ENCODE measurements around the gene EHMT1. TPM values are rescaled to one million over a fixed set of nuclear protein-coding genes. Genes with fewer than 3 reads are reported as not detected.
"Not testable (repeated sequence)": the region's sequence is repeated elsewhere in the genome, so short reads cannot be mapped to it uniquely, and the experiment has no call there.

Gene EHMT1
- polyA plus RNA-seq, 2 donors, result 26.6 to 42.3 TPM

GRCh38 chr9:137809040-137809576 is 190.3 kb downstream of the EHMT1 start:
- WGBS, 2 donors, result 89 to 92% methylated on average over 23 of the region's 23 CpGs
- Histone ChIP-seq H3K36me3 (ENCODE audit: control insufficient read depth in 2 of 2, insufficient read depth in 2 of 2, low read length in 1 of 2) (peaks cover 7 to 32% of the 10 kb centered on the region in 2 donors), H3K4me3 (ENCODE audit: low read depth in 1 of 2, low read length in 2 of 2) (no peak overlapping the region), H3K27me3 (ENCODE audit: control insufficient read depth in 1 of 2, insufficient read depth in 2 of 2, low read length in 2 of 2) (no peaks in the 10 kb centered on the region), H3K9me3 (ENCODE audit: control insufficient read depth in 2 of 2, insufficient read depth in 1 of 2, low read depth in 1 of 2, low read length in 1 of 2) (no peaks in the 10 kb centered on the region), H3K27ac (ENCODE audit: low read depth in 2 of 2, low read length in 1 of 2) (no peak overlapping the region), H3K4me1 (ENCODE audit: control insufficient read depth in 2 of 2, insufficient read depth in 2 of 2, low read length in 1 of 2) (peaks cover 0 to 2% of the 10 kb centered on the region in 2 donors)

- H3K4me3 ChIP-seq (ENCODE audit: low read depth in 1 of 2, low read length in 2 of 2); H3K27ac ChIP-seq (ENCODE audit: low read depth in 2 of 2, low read length in 1 of 2); H3K27me3 ChIP-seq (ENCODE audit: control insufficient read depth in 1 of 2, insufficient read depth in 2 of 2, low read length in 2 of 2); H3K4me1 ChIP-seq (ENCODE audit: control insufficient read depth in 2 of 2, insufficient read depth in 2 of 2, low read length in 1 of 2); H3K9me3 ChIP-seq (ENCODE audit: control insufficient read depth in 2 of 2, insufficient read depth in 1 of 2, low read depth in 1 of 2, low read length in 1 of 2): not testable (repeated sequence)
- 96 to 97% methylated on average over 54 to 69 of the region's 69 CpGs for WGBS, 2 donors
- H3K36me3 ChIP-seq (ENCODE audit: control insufficient read depth in 2 of 2, insufficient read depth in 2 of 2, low read length in 1 of 2), result peaks cover 10 to 38% of the 10 kb centered on the region in 2 donors
Measured at GRCh38 chr9:137809726-137810450, 191.1 kb downstream of the EHMT1 start.

DNA sequence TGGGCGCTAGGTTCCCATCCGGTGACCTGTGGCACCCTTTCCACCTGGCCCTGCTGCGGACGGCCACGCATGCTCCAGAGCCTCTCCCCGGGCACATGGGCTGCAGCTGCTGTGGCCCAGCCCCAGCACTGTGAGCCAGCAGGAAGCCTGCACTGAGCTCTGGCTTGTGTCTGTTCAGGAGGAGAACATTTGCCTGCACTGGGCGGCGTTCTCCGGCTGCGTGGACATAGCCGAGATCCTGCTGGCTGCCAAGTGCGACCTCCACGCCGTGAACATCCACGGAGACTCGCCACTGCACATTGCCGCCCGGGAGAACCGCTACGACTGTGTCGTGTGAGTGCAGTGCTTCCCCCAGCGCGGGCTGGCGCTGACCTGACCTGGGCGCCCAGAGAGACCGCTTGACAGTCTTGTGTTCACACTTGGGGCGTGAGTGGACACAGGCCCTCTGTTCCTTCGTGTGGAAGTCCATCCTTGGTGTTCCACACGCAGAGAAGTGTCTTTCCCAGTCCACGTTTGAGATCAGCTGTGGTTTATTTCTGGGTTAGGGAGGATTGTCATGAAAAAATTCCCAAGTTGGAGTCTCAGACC is 192.6 kb downstream of the EHMT1 start:
- no peak overlapping the region for H3K4me3 ChIP-seq (ENCODE audit: low read depth in 1 of 2, low read length in 2 of 2)
- H3K27me3 ChIP-seq (ENCODE audit: control insufficient read depth in 1 of 2, insufficient read depth in 2 of 2, low read length in 2 of 2), result no peaks in the 10 kb centered on the region
- H3K36me3 ChIP-seq (ENCODE audit: control insufficient read depth in 2 of 2, insufficient read depth in 2 of 2, low read length in 1 of 2), result peaks cover 12 to 48% of the 10 kb centered on the region in 2 donors
- peaks cover 0 to 5% of the 10 kb centered on the region in 2 donors for H3K4me1 ChIP-seq (ENCODE audit: control insufficient read depth in 2 of 2, insufficient read depth in 2 of 2, low read length in 1 of 2)
- no peaks in the 10 kb centered on the region for H3K9me3 ChIP-seq (ENCODE audit: control insufficient read depth in 2 of 2, insufficient read depth in 1 of 2, low read depth in 1 of 2, low read length in 1 of 2)
- no peak overlapping the region for H3K27ac ChIP-seq (ENCODE audit: low read depth in 2 of 2, low read length in 1 of 2)
- 90 to 91% methylated on average over 30 of the region's 30 CpGs for WGBS, 2 donors

DNA sequence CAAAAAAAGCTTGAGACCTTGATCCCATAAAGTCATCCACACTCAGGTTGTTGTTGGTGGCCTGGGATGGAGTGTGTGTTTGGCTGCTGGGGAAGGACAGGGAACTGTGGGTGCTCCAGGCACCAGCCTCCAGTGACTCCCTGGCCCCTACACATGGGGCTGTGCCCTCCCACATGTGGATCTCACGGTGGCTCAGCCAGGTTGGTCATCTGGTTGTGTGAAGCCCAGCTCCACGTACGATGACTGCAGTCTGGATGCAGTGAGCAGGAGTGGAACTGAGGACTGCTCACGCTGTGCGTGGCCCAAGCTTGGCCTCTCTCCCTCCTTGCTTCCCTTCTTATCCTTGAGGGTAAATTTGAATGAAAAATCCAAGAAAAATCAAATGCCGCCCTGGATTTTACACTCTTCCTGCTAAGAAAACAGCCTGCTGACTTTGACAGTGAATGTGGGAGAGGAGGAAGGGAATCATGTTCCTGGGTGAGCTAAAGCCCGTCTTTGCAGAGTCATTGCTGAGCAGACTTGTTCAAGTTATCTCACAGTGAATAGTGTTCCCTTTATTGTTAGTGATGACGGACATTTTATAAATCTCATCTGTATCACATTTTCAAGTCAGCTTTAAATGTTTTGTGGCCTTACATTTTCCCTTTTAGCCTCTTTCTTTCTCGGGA is 193.7 kb downstream of the EHMT1 start:
- 88 to 91% methylated on average over 9 of the region's 9 CpGs for WGBS, 2 donors
- no peak overlapping the region for H3K4me3 ChIP-seq (ENCODE audit: low read depth in 1 of 2, low read length in 2 of 2)
- no peak overlapping the region for H3K27ac ChIP-seq (ENCODE audit: low read depth in 2 of 2, low read length in 1 of 2)
- peaks cover 0 to under 1% of the 10 kb centered on the region in 2 donors for H3K9me3 ChIP-seq (ENCODE audit: control insufficient read depth in 2 of 2, insufficient read depth in 1 of 2, low read depth in 1 of 2, low read length in 1 of 2)
- peaks cover 0 to 5% of the 10 kb centered on the region in 2 donors for H3K4me1 ChIP-seq (ENCODE audit: control insufficient read depth in 2 of 2, insufficient read depth in 2 of 2, low read length in 1 of 2)
- peaks cover 18 to 59% of the 10 kb centered on the region in 2 donors for H3K36me3 ChIP-seq (ENCODE audit: control insufficient read depth in 2 of 2, insufficient read depth in 2 of 2, low read length in 1 of 2)
- H3K27me3 ChIP-seq (ENCODE audit: control insufficient read depth in 1 of 2, insufficient read depth in 2 of 2, low read length in 2 of 2), result no peaks in the 10 kb centered on the region

DNA sequence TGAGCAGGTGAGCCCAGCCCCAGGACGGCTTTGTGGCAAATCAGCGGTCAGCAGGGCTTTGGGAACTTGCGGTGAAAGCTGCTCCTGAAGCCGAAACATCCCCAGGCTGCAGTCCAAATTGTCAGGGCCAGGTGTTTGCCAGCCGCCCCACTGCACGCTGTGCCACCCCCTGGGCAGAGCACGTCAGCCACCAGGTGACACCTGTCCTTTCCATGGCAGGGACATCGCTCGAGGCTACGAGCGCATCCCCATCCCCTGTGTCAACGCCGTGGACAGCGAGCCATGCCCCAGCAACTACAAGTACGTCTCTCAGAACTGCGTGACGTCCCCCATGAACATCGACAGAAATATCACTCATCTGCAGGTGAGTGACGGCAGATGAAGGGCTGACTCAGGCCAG is 194.4 kb downstream of the EHMT1 start:
- H3K27me3 ChIP-seq (ENCODE audit: control insufficient read depth in 1 of 2, insufficient read depth in 2 of 2, low read length in 2 of 2), result no peaks in the 10 kb centered on the region
- no peak overlapping the region for H3K27ac ChIP-seq (ENCODE audit: low read depth in 2 of 2, low read length in 1 of 2)
- peaks cover 0 to 6% of the 10 kb centered on the region in 2 donors for H3K9me3 ChIP-seq (ENCODE audit: control insufficient read depth in 2 of 2, insufficient read depth in 1 of 2, low read depth in 1 of 2, low read length in 1 of 2)
- 94 to 95% methylated on average over 19 of the region's 19 CpGs for WGBS, 2 donors
- H3K4me3 ChIP-seq (ENCODE audit: low read depth in 1 of 2, low read length in 2 of 2), result no peak overlapping the region
- H3K36me3 ChIP-seq (ENCODE audit: control insufficient read depth in 2 of 2, insufficient read depth in 2 of 2, low read length in 1 of 2), result peaks cover 24 to 66% of the 10 kb centered on the region in 2 donors
- peaks cover 0 to 5% of the 10 kb centered on the region in 2 donors for H3K4me1 ChIP-seq (ENCODE audit: control insufficient read depth in 2 of 2, insufficient read depth in 2 of 2, low read length in 1 of 2)

- Histone ChIP-seq H3K27ac (ENCODE audit: low read depth in 2 of 2, low read length in 1 of 2) (no peak overlapping the region), H3K27me3 (ENCODE audit: control insufficient read depth in 1 of 2, insufficient read depth in 2 of 2, low read length in 2 of 2) (no peaks in the 10 kb centered on the region), H3K9me3 (ENCODE audit: control insufficient read depth in 2 of 2, insufficient read depth in 1 of 2, low read depth in 1 of 2, low read length in 1 of 2) (peaks cover 0 to 8% of the 10 kb centered on the region in 2 donors), H3K4me3 (ENCODE audit: low read depth in 1 of 2, low read length in 2 of 2) (no peak overlapping the region), H3K36me3 (ENCODE audit: control insufficient read depth in 2 of 2, insufficient read depth in 2 of 2, low read length in 1 of 2) (peaks cover 26 to 68% of the 10 kb centered on the region in 2 donors), H3K4me1 (ENCODE audit: control insufficient read depth in 2 of 2, insufficient read depth in 2 of 2, low read length in 1 of 2) (peaks cover 0 to 5% of the 10 kb centered on the region in 2 donors)
- WGBS, 2 donors, result 64 to 75% methylated on average over 24 to 26 of the region's 26 CpGs
Measured at GRCh38 chr9:137813651-137814415, 195.0 kb downstream of the EHMT1 start.

GRCh38 chr9:137814436-137814835 is 195.6 kb downstream of the EHMT1 start:
- no peak overlapping the region for H3K27ac ChIP-seq (ENCODE audit: low read depth in 2 of 2, low read length in 1 of 2)
- no peak overlapping the region for H3K4me3 ChIP-seq (ENCODE audit: low read depth in 1 of 2, low read length in 2 of 2)
- peaks cover 0 to 5% of the 10 kb centered on the region in 2 donors for H3K4me1 ChIP-seq (ENCODE audit: control insufficient read depth in 2 of 2, insufficient read depth in 2 of 2, low read length in 1 of 2)
- 64 to 72% methylated on average over 23 of the region's 23 CpGs for WGBS, 2 donors
- peaks cover 26 to 63% of the 10 kb centered on the region in 2 donors for H3K36me3 ChIP-seq (ENCODE audit: control insufficient read depth in 2 of 2, insufficient read depth in 2 of 2, low read length in 1 of 2)
- H3K9me3 ChIP-seq (ENCODE audit: control insufficient read depth in 2 of 2, insufficient read depth in 1 of 2, low read depth in 1 of 2, low read length in 1 of 2), result peaks cover 0 to 8% of the 10 kb centered on the region in 2 donors
- no peaks in the 10 kb centered on the region for H3K27me3 ChIP-seq (ENCODE audit: control insufficient read depth in 1 of 2, insufficient read depth in 2 of 2, low read length in 2 of 2)

DNA sequence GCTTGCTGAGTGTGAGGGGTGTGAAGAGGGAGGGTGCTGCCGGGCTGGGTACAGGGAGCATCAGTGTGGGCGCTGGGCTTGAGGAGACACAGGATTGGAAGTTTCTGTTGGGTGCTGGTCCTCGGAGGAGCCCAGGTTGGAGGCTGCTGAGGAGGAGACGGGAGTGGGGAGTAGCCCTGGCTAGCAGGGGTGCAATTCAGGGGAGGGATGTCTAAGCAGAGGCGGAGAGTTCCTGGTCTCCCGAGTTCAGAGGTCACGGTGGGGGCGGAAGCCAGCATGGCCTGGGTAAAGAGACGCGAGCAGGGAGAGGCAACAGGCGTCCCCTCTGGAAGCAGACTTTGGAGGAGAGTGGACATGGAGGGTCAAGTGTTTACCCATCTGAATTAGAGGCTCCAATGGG is 196.0 kb downstream of the EHMT1 start:
- peaks cover 27 to 64% of the 10 kb centered on the region in 2 donors for H3K36me3 ChIP-seq (ENCODE audit: control insufficient read depth in 2 of 2, insufficient read depth in 2 of 2, low read length in 1 of 2)
- H3K27me3 ChIP-seq (ENCODE audit: control insufficient read depth in 1 of 2, insufficient read depth in 2 of 2, low read length in 2 of 2), result no peaks in the 10 kb centered on the region
- peaks cover 0 to 5% of the 10 kb centered on the region in 2 donors for H3K4me1 ChIP-seq (ENCODE audit: control insufficient read depth in 2 of 2, insufficient read depth in 2 of 2, low read length in 1 of 2)
- H3K4me3 ChIP-seq (ENCODE audit: low read depth in 1 of 2, low read length in 2 of 2), result no peak overlapping the region
- WGBS, 2 donors, result 92 to 97% methylated on average over 11 of the region's 11 CpGs
- peaks cover 0 to 8% of the 10 kb centered on the region in 2 donors for H3K9me3 ChIP-seq (ENCODE audit: control insufficient read depth in 2 of 2, insufficient read depth in 1 of 2, low read depth in 1 of 2, low read length in 1 of 2)
- peak overlapping the region in 1 of 2 donors; percentile 2 for H3K27ac ChIP-seq (ENCODE audit: low read depth in 2 of 2, low read length in 1 of 2)

All from esophagus (tissue), 2 donors.